Caco-2 (cell line): ENCODE measurements around the gene ALDH1A1. TPM values are rescaled to one million over a fixed set of nuclear protein-coding genes. Genes with fewer than 3 reads are reported as not detected.
A peak's percentile ranks its signal among the peaks of the same experiment; 100 is the strongest.

Experiments
- BruUV-seq: library from RNA; stranded (reverse); fragments of 400-500 nt; replicated peaks from 2 replicates; lab custom pipeline; 2021; lab: Mats Ljungman, UMichigan
- CTCF ChIA-PET: fragments of 300-600 bp; sonication (Branson Sonifier 250); formaldehyde crosslinking; loops from one replicate; lab custom pipeline; 2022; ENCODE audit warnings: antibody characterized with exemption; lab: Charles Lee
- POLR2A ChIA-PET: fragments of 300-600 bp; sonication (Branson Sonifier 250); formaldehyde crosslinking; loops from one replicate; lab custom pipeline; 2022; ENCODE audit warnings: antibody characterized with exemption; lab: Charles Lee
- DNase-seq, 2 experiments: peaks; one replicate each; pipeline versions ENCODE4 v3.0.0 to v3.0.0-alpha.2; 2020 to 2022
- H3K27me3 ChIP-seq: replicated peaks from 2 replicates; pipeline ENCODE4 v1.6.0; 2011; ENCODE audit warnings: low read length; ENCODE audit not compliant: control insufficient read depth, insufficient read depth
- H3K36me3 ChIP-seq: 2 replicates; pipeline ENCODE4 v1.5.1; 2011; ENCODE audit warnings: low read length; ENCODE audit not compliant: control insufficient read depth, insufficient read depth
- H3K4me1 ChIP-seq: fragments of 250-450 bp; sonication (Bioruptor Pico); 2 replicates; pipeline ENCODE4 v1.5.1; 2020; ENCODE audit warnings: mild to moderate bottlenecking
- H3K4me3 ChIP-seq: 2 replicates; pipeline ENCODE4 v1.5.1; 2011; ENCODE audit warnings: low read depth, mild to moderate bottlenecking, control low read depth, low read length
- H3K9me3 ChIP-seq: fragments of 250-450 bp; sonication (Bioruptor Pico); 2 replicates; pipeline ENCODE4 v1.5.1; 2020; ENCODE audit warnings: mild to moderate bottlenecking, moderate library complexity
- H3K27ac Mint-ChIP-seq: one replicate; pipeline ENCODE4 v1.8.0; 2022; ENCODE audit warnings: mixed read lengths; ENCODE audit not compliant: unreplicated experiment
- H3K27me3 Mint-ChIP-seq: one replicate; pipeline ENCODE4 v1.8.0; 2022; ENCODE audit warnings: mixed read lengths; ENCODE audit not compliant: insufficient read depth, unreplicated experiment
- H3K36me3 Mint-ChIP-seq: one replicate; pipeline ENCODE4 v1.8.0; 2022; ENCODE audit warnings: mild to moderate bottlenecking, mixed read lengths; ENCODE audit not compliant: insufficient read depth, unreplicated experiment
- H3K4me1 Mint-ChIP-seq: one replicate; pipeline ENCODE4 v1.8.0; 2022; ENCODE audit warnings: low read depth, mixed read lengths; ENCODE audit not compliant: unreplicated experiment
- H3K4me3 Mint-ChIP-seq: one replicate; pipeline ENCODE4 v1.8.0; 2022; ENCODE audit warnings: mild to moderate bottlenecking, moderate library complexity, mixed read lengths; ENCODE audit not compliant: unreplicated experiment
- H3K9me3 Mint-ChIP-seq: one replicate; pipeline ENCODE4 v1.8.0; 2022; ENCODE audit warnings: mixed read lengths; ENCODE audit not compliant: unreplicated experiment
- intact Hi-C: fragments of 100-400 bp; cut with micrococcal nuclease; formaldehyde crosslinking; loops from one replicate; pipeline ENCODE4 v1.10.0; 2022; ENCODE audit not compliant: unreplicated experiment
- total RNA-seq: library from RNA; stranded (reverse); gene quantifications from 2 replicates; pipeline ENCODE4 v1.2.3, GENCODE V29; 2022
- TF ChIP-seq, protein P1 (sequence below), 2 experiments: fragments of 200-600 bp in 1 of 2; IDR thresholded peaks; 1 replicate in 1 of 2; 2 replicates in 1 of 2; pipeline versions ENCODE4 v1.5.1 to v1.8.0; 2011 to 2022; ENCODE audit warnings: antibody characterized with exemption in 1 of 2, control low read depth in 1 of 2, inconsistent platforms in 1 of 2, low read depth in 1 of 2, low read length in 1 of 2, mild to moderate bottlenecking in 1 of 2, moderate library complexity in 1 of 2; ENCODE audit not compliant: insufficient read depth in 1 of 2, severe bottlenecking in 1 of 2, unreplicated experiment in 1 of 2

The ALDH1A1 gene
- total RNA-seq, 1 experiment from 2014 or later = 119 TPM

DNA sequence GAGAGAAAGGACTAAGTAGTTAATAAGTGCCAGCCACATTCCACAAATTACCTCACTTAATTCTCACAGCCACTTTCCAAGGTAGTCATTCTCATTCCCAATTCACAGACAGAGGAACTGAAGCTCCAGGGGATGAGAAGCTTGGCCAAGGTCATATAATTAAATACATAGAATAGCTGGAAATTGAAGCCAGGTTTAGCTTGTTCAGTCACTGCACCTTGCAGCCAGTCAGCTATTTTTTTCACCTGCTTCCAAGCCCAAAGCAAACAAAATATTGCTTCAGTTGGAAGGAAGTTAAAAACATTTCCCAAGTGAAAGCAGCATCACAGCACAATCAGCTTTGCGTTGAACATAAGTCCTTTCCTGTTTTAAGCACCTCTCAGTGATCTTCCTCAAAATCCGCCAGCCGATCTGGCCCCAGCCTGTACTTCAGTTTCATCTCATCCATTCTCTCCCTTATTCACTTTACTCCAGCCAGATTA is 4.8 kb downstream of the ALDH1A1 start:
- CTCF ChIA-PET = interaction anchor here (0.6 to 0.9 kb wide), 2 partner anchors 75 to 103 kb away, joined by 3 to 4 read pairs; no protein-coding TSS in a partner anchor
- Mint-ChIP-seq H3K9me3 (no peaks in the 10 kb centered on the region), H3K4me1 (peaks cover 8% of the 10 kb centered on the region), H3K27ac (no peak overlapping the region), H3K27me3 (no peaks in the 10 kb centered on the region), H3K36me3 (no peaks in the 10 kb centered on the region), H3K4me3 (peak overlapping the region; percentile 50)
- H3K36me3 ChIP-seq = no peaks in the 10 kb centered on the region
- intact Hi-C loops = no loop called here
- no peak overlapping the region for H3K4me3 ChIP-seq
- no peaks in the 10 kb centered on the region for H3K9me3 ChIP-seq
- DNase-seq = no peak
- POLR2A ChIA-PET = no interaction called here
- H3K27me3 ChIP-seq = no peaks in the 10 kb centered on the region
- BruUV-seq = no TSS peak
- TF ChIP-seq, protein P1, sequence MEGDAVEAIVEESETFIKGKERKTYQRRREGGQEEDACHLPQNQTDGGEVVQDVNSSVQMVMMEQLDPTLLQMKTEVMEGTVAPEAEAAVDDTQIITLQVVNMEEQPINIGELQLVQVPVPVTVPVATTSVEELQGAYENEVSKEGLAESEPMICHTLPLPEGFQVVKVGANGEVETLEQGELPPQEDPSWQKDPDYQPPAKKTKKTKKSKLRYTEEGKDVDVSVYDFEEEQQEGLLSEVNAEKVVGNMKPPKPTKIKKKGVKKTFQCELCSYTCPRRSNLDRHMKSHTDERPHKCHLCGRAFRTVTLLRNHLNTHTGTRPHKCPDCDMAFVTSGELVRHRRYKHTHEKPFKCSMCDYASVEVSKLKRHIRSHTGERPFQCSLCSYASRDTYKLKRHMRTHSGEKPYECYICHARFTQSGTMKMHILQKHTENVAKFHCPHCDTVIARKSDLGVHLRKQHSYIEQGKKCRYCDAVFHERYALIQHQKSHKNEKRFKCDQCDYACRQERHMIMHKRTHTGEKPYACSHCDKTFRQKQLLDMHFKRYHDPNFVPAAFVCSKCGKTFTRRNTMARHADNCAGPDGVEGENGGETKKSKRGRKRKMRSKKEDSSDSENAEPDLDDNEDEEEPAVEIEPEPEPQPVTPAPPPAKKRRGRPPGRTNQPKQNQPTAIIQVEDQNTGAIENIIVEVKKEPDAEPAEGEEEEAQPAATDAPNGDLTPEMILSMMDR (IDR thresholded peaks at IDR 0.05; ENCODE audit: insufficient read depth in 1 of 2, low read depth in 1 of 2, low read length in 1 of 2, severe bottlenecking in 1 of 2, unreplicated experiment in 1 of 2) = no peak
- no peaks in the 10 kb centered on the region for H3K4me1 ChIP-seq

DNA sequence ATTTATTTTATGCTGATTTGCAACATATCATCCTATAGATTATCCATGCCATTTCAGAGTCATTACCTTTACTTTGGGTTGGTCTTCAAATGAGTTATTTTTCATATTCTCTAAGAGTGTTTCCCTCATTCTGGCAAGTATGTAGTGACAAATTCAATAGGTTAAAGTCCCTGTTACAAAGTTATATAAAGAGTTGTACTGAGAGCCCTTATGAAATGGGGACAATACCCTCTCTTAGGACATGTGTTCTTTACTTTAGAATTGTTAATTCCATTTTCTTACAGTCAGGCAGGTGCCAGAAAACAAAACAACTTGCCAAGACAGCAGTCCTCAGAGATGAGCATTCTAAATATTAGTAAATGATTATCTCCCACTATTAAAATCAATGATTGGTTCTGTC is 6.0 kb downstream of the ALDH1A1 start:
- Mint-ChIP-seq H3K36me3 (no peaks in the 10 kb centered on the region), H3K4me1 (peaks cover 8% of the 10 kb centered on the region), H3K27ac (no peak overlapping the region), H3K9me3 (no peaks in the 10 kb centered on the region), H3K27me3 (no peaks in the 10 kb centered on the region), H3K4me3 (no peak overlapping the region)
- Histone ChIP-seq H3K27me3 (no peaks in the 10 kb centered on the region), H3K4me3 (no peak overlapping the region), H3K36me3 (no peaks in the 10 kb centered on the region), H3K4me1 (no peaks in the 10 kb centered on the region), H3K9me3 (no peaks in the 10 kb centered on the region)
- no TSS peak for BruUV-seq
- no peak for DNase-seq
- intact Hi-C loops = no loop called here
- POLR2A ChIA-PET = no interaction called here
- TF ChIP-seq, protein P1 (IDR thresholded peaks at IDR 0.05; ENCODE audit: insufficient read depth in 1 of 2, low read depth in 1 of 2, low read length in 1 of 2, severe bottlenecking in 1 of 2, unreplicated experiment in 1 of 2) = no peak
- CTCF ChIA-PET = no interaction called here

DNA sequence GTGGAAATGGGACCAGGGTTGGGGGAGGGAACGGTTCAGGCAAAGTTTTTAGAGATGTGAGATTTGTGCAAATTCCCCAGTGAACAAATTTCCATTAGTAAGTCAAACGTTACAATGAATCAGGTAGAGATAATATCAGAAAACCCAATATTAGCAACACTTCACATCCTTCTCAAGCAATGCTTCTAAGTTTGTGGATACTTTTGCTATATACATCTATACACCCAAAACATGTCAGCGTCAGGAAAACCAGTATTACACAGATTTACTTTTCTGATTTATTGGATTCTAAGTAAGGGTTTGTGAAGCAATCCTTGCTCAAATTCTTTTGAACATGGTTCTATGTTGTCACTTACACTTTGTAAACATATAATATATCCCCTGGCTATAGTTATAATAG is 6.5 kb downstream of the ALDH1A1 start:
- CTCF ChIA-PET = no interaction called here
- intact Hi-C loops = no loop called here
- DNase-seq = no peak
- Histone ChIP-seq H3K36me3 (no peaks in the 10 kb centered on the region), H3K4me3 (no peak overlapping the region), H3K4me1 (no peaks in the 10 kb centered on the region), H3K9me3 (no peaks in the 10 kb centered on the region), H3K27me3 (no peaks in the 10 kb centered on the region)
- H3K9me3 Mint-ChIP-seq = no peaks in the 10 kb centered on the region
- no peaks in the 10 kb centered on the region for H3K27me3 Mint-ChIP-seq
- peaks cover 8% of the 10 kb centered on the region for H3K4me1 Mint-ChIP-seq
- no peaks in the 10 kb centered on the region for H3K36me3 Mint-ChIP-seq
- TF ChIP-seq, protein P1 (IDR thresholded peaks at IDR 0.05; ENCODE audit: insufficient read depth in 1 of 2, low read depth in 1 of 2, low read length in 1 of 2, severe bottlenecking in 1 of 2, unreplicated experiment in 1 of 2) = no peak
- POLR2A ChIA-PET = no interaction called here
- H3K4me3 Mint-ChIP-seq = no peak overlapping the region
- H3K27ac Mint-ChIP-seq = no peak overlapping the region
- no TSS peak for BruUV-seq
